Testis (tissue), 3 donors: ENCODE data around the gene RBM39. TPM values are rescaled to one million over a fixed set of nuclear protein-coding genes. Genes with fewer than 3 reads are reported as not detected.
A peak's percentile ranks its signal among the peaks of the same experiment; 100 is the strongest.

ENCODE experiments used
- DNase-seq: peaks from one replicate; pipeline ENCODE4 v3.0.0-alpha.2; 2019
- H3K27ac ChIP-seq, 2 donors: fragments of 200-600 bp; sonication (generic); one replicate each; pipeline ENCODE4 v1.5.1; 2019
- H3K27me3 ChIP-seq: fragments of 200-600 bp; sonication (generic); one replicate; pipeline ENCODE4 v1.5.1; 2019
- H3K36me3 ChIP-seq: fragments of 200-600 bp; sonication (generic); one replicate; pipeline ENCODE4 v1.5.1; 2017; ENCODE audit warnings: low read depth; ENCODE audit errors: missing control alignments
- H3K4me1 ChIP-seq: fragments of 200-600 bp; sonication (generic); one replicate; pipeline ENCODE4 v1.5.1; 2019
- H3K4me3 ChIP-seq, 2 donors: fragments of 200-600 bp; sonication (generic); one replicate each; pipeline ENCODE4 v1.5.1; 2017 to 2019
- H3K9me3 ChIP-seq: fragments of 200-600 bp; sonication (generic); one replicate; pipeline ENCODE4 v1.5.1; 2017
- CTCF ChIP-seq, 3 experiments: fragments of 450-650 bp in 2 of 3; fragments of 200-600 bp in 1 of 3; sonication (generic) in 1 of 3; IDR thresholded peaks; one replicate each; pipeline ENCODE4 v1.5.1; 2016 to 2019; ENCODE audit warnings: antibody characterized with exemption in 3 of 3, mild to moderate bottlenecking in 2 of 3, moderate library complexity in 1 of 3
- POLR2A ChIP-seq: fragments of 450-650 bp; IDR thresholded peaks from one replicate; pipeline ENCODE4 v1.6.1; 2017; ENCODE audit warnings: antibody characterized with exemption, mild to moderate bottlenecking, moderate library complexity
- WGBS, 2 donors: methylation state at CpG; one replicate each; pipeline ENCODE4 v1.1.5; 2018; 5-methylcytosine and 5-hydroxymethylcytosine counted together
- intact Hi-C: fragments of 100-400 bp; cut with DNase I; formaldehyde crosslinking; loops from one replicate; pipeline ENCODE4 v1.15.1; 2023; ENCODE audit warnings: low total_unique reads
- polyA plus RNA-seq: library from polyadenylated mRNA; stranded (reverse); fragments of 350-450 nt; fragmentation: Illumina TruSeq; extraction: RNeasy Lipid Tissue Mini Kit (QIAGEN cat#74804); gene quantifications from one replicate; pipeline ENCODE4 v1.2.3, GENCODE V29; 2014; ENCODE audit warnings: low read depth, low replicate concordance; ENCODE audit not compliant: insufficient read depth
- total RNA-seq, 2 donors: library from RNA; depleted of rRNA; stranded (reverse); fragments of >200 nt; gene quantifications; one replicate each; pipeline ENCODE4 v1.2.3, GENCODE V29; 2016

Gene RBM39
- total and polyA plus RNA-seq, 3 donors from 2014 or later = 116 to 278 (median 273) TPM

DNA sequence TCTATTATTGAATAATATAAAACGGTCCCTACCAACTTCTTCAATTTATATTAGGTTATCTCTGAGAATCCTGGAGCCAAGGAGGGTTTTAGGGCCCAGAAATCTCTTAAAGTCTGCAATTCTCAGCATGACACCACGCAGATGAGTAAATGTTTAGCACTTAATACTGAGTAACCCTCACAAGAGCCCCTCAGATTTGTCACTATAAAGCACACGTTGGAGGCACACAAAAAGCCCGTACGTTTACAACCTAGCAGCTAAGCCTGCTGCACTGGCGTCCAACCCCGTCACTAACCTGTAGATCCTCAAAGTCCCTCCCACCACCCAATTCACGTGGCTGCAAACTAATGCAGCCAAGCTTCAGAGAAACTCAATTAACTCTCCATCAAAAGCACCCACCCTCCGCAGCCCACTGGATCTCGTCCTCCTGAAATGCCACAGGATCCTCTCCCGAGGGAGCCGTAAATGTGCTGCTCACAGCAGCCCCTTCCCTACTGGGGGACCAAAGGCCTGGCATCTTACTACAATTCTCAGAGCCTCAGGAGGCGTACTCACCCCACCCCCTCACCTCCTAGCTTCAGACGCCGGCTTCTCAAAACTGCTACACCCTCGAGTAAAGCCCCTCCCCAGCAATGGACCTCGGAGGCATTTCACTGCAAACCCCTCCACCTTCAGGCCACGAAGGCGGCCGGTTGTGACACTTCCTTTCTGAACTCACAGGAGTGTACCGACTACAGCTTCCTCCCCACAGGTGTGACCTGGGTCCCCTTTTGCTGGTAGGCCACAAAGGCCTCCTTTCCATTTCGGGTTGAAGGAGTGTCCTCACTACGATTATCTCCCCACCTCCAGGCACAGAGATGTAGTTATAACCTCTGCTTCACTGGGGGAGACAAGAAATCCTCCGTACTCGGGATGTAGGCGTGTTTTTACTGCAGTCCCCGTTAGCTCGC, 78.3 kb downstream of the RBM39 start:
- peak; percentile 78 for DNase-seq
- Histone ChIP-seq H3K27me3 (no peaks in the 10 kb centered on the region), H3K9me3 (no peaks in the 10 kb centered on the region), H3K36me3 (no peaks in the 10 kb centered on the region), H3K4me3 (peak overlapping the region; percentile 96 to 97), H3K27ac (peak overlapping the region; percentile 97 to 99), H3K4me1 (peaks cover 16% of the 10 kb centered on the region)
- TF ChIP-seq CTCF (IDR thresholded peaks at IDR 0.05) = no peak
- TF ChIP-seq POLR2A = no peak
- intact Hi-C loops = no loop called here
- 0 to 1% methylated on average over 28 of the region's 28 CpGs for WGBS, 2 donors

GRCh38 chr20:35662551-35662950, 79.5 kb downstream of the RBM39 start:
- Histone ChIP-seq H3K4me1 (peaks cover 16% of the 10 kb centered on the region), H3K4me3 (no peak overlapping the region), H3K36me3 (no peaks in the 10 kb centered on the region), H3K9me3 (no peaks in the 10 kb centered on the region), H3K27me3 (no peaks in the 10 kb centered on the region), H3K27ac (peak overlapping the region in 1 of 2 donors; percentile 97)
- TF ChIP-seq POLR2A (no peak), CTCF (IDR thresholded peaks at IDR 0.05) (no peak)
- intact Hi-C loops = no loop called here
- no peak for DNase-seq
- WGBS, 2 donors = 25 to 33% methylated on average over 2 of the region's 2 CpGs

GRCh38 chr20:35661908-35662307, 80.2 kb downstream of the RBM39 start:
- no peak for TF ChIP-seq POLR2A
- TF ChIP-seq CTCF (IDR thresholded peaks at IDR 0.05) = no peak
- Histone ChIP-seq H3K36me3 (no peaks in the 10 kb centered on the region), H3K27ac (peak overlapping the region in 1 of 2 donors; percentile 31), H3K4me1 (peaks cover 16% of the 10 kb centered on the region), H3K9me3 (no peaks in the 10 kb centered on the region), H3K27me3 (no peaks in the 10 kb centered on the region), H3K4me3 (no peak overlapping the region)
- WGBS, 2 donors = 24 to 26% methylated on average over 3 of the region's 3 CpGs
- no peak for DNase-seq
- intact Hi-C loops = no loop called here

DNA sequence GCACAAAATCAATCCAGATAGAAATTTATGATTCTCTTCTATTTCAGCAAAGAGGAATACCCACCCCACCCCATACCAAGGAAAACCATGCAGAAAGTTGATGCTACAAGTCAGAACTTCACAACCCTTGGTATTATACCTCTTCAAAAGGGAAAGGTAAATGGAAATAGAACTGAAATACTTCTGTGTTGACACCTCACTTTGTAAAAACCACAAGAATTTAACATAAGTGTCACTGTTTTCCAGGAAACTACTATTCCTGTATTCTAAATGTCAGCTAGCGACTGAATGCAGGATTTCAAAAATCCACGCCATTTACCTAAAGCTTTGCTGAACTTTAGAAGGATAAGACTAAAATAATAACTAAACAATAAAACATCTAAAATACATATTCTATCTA, 81.0 kb downstream of the RBM39 start:
- no peaks in the 10 kb centered on the region for H3K9me3 ChIP-seq
- TF ChIP-seq CTCF (IDR thresholded peaks at IDR 0.05) (no peak), POLR2A (no peak)
- H3K27ac ChIP-seq = no peak overlapping the region
- peaks cover 16% of the 10 kb centered on the region for H3K4me1 ChIP-seq
- 75% methylated on average over 2 of the region's 2 CpGs for WGBS, 2 donors
- H3K27me3 ChIP-seq = no peaks in the 10 kb centered on the region
- H3K36me3 ChIP-seq = no peaks in the 10 kb centered on the region
- intact Hi-C loops = no loop called here
- H3K4me3 ChIP-seq = no peak overlapping the region
- no peak for DNase-seq
